ENCODE measurements around the gene VMAC.

Gene VMAC

GRCh38 chr19:5900976-5901375, 3.7 kb upstream of the VMAC start:
- no peak overlapping the region for H3K4me2 ChIP-seq (ENCODE audit: low read depth, low read length)
- no peak overlapping the region for H2AFZ ChIP-seq (ENCODE audit: low read length)
- peaks cover 23% of the 10 kb centered on the region for H4K20me1 ChIP-seq (ENCODE audit: insufficient read depth, low read length)
- TF ChIP-seq EZH2 (optimal IDR thresholded peaks at IDR 0.05; ENCODE audit: low read depth, low read length) (no peak), EZH2phosphoT487 (IDR thresholded peaks at IDR 0.05; ENCODE audit: low read length) (no peak)
- TF ChIP-seq, protein P1, sequence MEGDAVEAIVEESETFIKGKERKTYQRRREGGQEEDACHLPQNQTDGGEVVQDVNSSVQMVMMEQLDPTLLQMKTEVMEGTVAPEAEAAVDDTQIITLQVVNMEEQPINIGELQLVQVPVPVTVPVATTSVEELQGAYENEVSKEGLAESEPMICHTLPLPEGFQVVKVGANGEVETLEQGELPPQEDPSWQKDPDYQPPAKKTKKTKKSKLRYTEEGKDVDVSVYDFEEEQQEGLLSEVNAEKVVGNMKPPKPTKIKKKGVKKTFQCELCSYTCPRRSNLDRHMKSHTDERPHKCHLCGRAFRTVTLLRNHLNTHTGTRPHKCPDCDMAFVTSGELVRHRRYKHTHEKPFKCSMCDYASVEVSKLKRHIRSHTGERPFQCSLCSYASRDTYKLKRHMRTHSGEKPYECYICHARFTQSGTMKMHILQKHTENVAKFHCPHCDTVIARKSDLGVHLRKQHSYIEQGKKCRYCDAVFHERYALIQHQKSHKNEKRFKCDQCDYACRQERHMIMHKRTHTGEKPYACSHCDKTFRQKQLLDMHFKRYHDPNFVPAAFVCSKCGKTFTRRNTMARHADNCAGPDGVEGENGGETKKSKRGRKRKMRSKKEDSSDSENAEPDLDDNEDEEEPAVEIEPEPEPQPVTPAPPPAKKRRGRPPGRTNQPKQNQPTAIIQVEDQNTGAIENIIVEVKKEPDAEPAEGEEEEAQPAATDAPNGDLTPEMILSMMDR (IDR thresholded peaks at IDR 0.05; ENCODE audit: low read length) = no peak
- peaks cover 70% of the 10 kb centered on the region for H3K79me2 ChIP-seq (ENCODE audit: low read length)
- no peaks in the 10 kb centered on the region for H3K27me3 ChIP-seq (replicated peaks; ENCODE audit: insufficient read depth, low read length)
- no peak for DNase-seq
- H3K9me2 ChIP-seq (replicated peaks; ENCODE audit: insufficient read depth, low read length) = no peaks in the 10 kb centered on the region
- peaks cover 4% of the 10 kb centered on the region; the same call in 1 of the 2 replicates for H3K36me3 ChIP-seq (replicated peaks; ENCODE audit: insufficient read depth, low read length)
- H3K9me3 ChIP-seq (replicated peaks; ENCODE audit: insufficient read depth, low read length) = no peaks in the 10 kb centered on the region
- H3K9ac ChIP-seq (ENCODE audit: low read length) = no peak overlapping the region
- no peak overlapping the region for H3K4me3 ChIP-seq (ENCODE audit: low read length)
- H3F3A ChIP-seq (ENCODE audit: insufficient read depth, low read length) = 0 out of 2 replicates have a peak, but pooled peaks cover 6% of the 10 kb centered on the region
- H3K27ac ChIP-seq (ENCODE audit: low read length) = no peak overlapping the region
- peaks cover 5% of the 10 kb centered on the region; the same call in 1 of the 2 replicates for H3K4me1 ChIP-seq (ENCODE audit: low read length)

DNA sequence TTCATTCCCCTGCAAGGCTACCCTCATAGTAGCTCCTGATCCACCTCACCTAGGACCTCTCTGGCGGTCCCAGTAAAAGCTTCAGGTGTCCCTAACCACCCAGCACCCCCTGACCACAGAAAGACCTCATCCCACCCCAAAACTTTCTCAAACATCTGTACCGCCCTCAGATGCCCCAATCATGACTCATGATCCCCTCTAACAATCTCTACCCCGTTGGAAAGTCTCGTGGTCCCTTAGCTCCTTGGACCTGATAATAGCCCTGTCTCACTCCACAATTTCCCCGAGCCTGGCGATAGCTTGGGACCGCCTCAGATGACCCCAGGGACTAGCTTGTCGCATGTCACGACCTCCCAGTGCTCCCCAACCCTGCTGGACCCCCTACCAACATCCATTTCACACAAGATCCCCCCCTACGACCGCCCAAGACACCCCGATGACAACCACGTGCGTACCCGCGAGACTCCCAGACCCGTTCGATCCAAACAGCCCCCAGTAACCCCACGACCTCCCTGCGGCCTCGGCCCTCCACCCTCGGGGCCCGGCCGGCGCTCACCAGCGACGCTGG, 1.5 kb upstream of the VMAC start:
- peak; percentile 30 for DNase-seq
- TF ChIP-seq EZH2phosphoT487 (IDR thresholded peaks at IDR 0.05; ENCODE audit: low read length) = no peak
- TF ChIP-seq, protein P1 (IDR thresholded peaks at IDR 0.05; ENCODE audit: low read length) = no peak
- TF ChIP-seq EZH2 (optimal IDR thresholded peaks at IDR 0.05; ENCODE audit: low read depth, low read length) = no peak
- Histone ChIP-seq H2AFZ (ENCODE audit: low read length) (peak overlapping the region; percentile 74), H3K9ac (ENCODE audit: low read length) (peak overlapping the region; percentile 98), H3K9me2 (replicated peaks; ENCODE audit: insufficient read depth, low read length) (no peaks in the 10 kb centered on the region), H3F3A (ENCODE audit: insufficient read depth, low read length) (0 out of 2 replicates have a peak, but pooled peaks cover 6% of the 10 kb centered on the region), H3K79me2 (ENCODE audit: low read length) (peaks cover 59% of the 10 kb centered on the region), H4K20me1 (ENCODE audit: insufficient read depth, low read length) (peaks cover 15% of the 10 kb centered on the region), H3K36me3 (replicated peaks; ENCODE audit: insufficient read depth, low read length) (peaks cover 4% of the 10 kb centered on the region; the same call in 1 of the 2 replicates), H3K4me2 (ENCODE audit: low read depth, low read length) (peak overlapping the region; percentile 67), H3K27ac (ENCODE audit: low read length) (peak overlapping the region; percentile 89), H3K4me3 (ENCODE audit: low read length) (peak overlapping the region; percentile 95), H3K4me1 (ENCODE audit: low read length) (peaks cover 5% of the 10 kb centered on the region; the same call in 1 of the 2 replicates), H3K27me3 (replicated peaks; ENCODE audit: insufficient read depth, low read length) (no peaks in the 10 kb centered on the region), H3K9me3 (replicated peaks; ENCODE audit: insufficient read depth, low read length) (no peaks in the 10 kb centered on the region)

DNA sequence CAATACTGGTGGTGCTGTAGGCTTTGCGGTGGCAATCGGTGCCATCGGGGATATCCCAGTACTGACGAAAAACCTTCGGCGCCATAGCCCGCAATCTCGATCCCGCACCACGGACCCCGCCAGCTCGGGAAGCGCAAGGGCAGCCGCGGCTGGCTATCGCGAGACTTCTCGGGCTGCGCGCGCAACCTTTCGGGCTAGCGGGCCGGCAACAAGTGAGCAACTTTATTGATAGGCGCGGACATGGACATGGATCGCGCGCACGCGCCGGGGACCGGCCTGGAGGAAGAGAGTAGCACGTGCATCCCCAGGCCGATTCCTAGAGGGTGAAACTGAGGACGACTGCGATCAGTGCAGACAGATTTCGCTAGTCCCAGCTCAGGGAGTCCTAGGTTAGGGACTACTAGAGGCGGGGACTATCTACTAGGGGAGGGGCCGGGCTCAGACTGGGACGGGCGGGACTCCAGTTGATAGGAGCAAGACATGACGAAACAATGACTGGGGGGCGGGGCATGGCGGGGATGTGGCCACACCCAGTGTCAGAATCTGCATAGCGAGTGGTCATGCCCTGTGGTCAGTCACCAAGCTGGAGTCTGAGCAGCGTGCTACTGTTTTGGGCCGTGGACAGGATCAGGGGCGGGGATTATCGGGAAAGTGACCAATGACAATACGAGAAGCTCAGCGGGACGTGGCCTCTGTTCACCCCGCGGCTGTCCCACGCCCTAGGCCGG, 884 bp upstream of the VMAC start, which contains the start of gene NDUFA11:
TSS of gene NDUFA11 (minus strand) at position 167 of the 728 bp plus-strand sequence. CDS start at position 85, 82 bp downstream.
- Histone ChIP-seq H3K27me3 (replicated peaks; ENCODE audit: insufficient read depth, low read length) (no peaks in the 10 kb centered on the region), H3K27ac (ENCODE audit: low read length) (peak within 1 kb of the TSS; percentile 89), H3F3A (ENCODE audit: insufficient read depth, low read length) (0 out of 2 replicates have a peak, but pooled peaks cover 6% of the 10 kb centered on the region), H3K79me2 (ENCODE audit: low read length) (peaks cover 52% of the 10 kb centered on the region), H3K36me3 (replicated peaks; ENCODE audit: insufficient read depth, low read length) (peaks cover 4% of the 10 kb centered on the region; the same call in 1 of the 2 replicates), H3K4me3 (ENCODE audit: low read length) (peak within 1 kb of the TSS; percentile 95), H2AFZ (ENCODE audit: low read length) (peak within 1 kb of the TSS; percentile 74), H3K9ac (ENCODE audit: low read length) (peak within 1 kb of the TSS; percentile 98), H3K9me3 (replicated peaks; ENCODE audit: insufficient read depth, low read length) (no peaks in the 10 kb centered on the region), H3K9me2 (replicated peaks; ENCODE audit: insufficient read depth, low read length) (no peaks in the 10 kb centered on the region), H3K4me2 (ENCODE audit: low read depth, low read length) (peak within 1 kb of the TSS; percentile 67), H4K20me1 (ENCODE audit: insufficient read depth, low read length) (peaks cover 11% of the 10 kb centered on the region; the same call in 1 of the 2 replicates), H3K4me1 (ENCODE audit: low read length) (peaks cover 5% of the 10 kb centered on the region; the same call in 1 of the 2 replicates)
- TF ChIP-seq EZH2 (optimal IDR thresholded peaks at IDR 0.05; ENCODE audit: low read depth, low read length) (no peak), EZH2phosphoT487 (IDR thresholded peaks at IDR 0.05; ENCODE audit: low read length) (no peak)
- TF ChIP-seq, protein P1 (IDR thresholded peaks at IDR 0.05; ENCODE audit: low read length) = no peak
- peak; percentile 99 for DNase-seq
